HCT116 (cell line): ENCODE results near the gene AQP7.

Experiments
- EZH2 ChIP-seq: fragments of 200-600 bp; sonication (generic); IDR thresholded peaks from 2 replicates; pipeline ENCODE4 v1.6.1; 2017; ENCODE audit warnings: antibody characterized with exemption, mixed run types
- POLR2A ChIP-seq: IDR thresholded peaks from 2 replicates; pipeline ENCODE4 v1.7.0; 2011; ENCODE audit warnings: borderline replicate concordance; ENCODE audit not compliant: insufficient read depth, insufficient read length; ENCODE audit errors: extremely low read depth
- POLR2AphosphoS5 ChIP-seq: IDR thresholded peaks from 2 replicates; pipeline ENCODE4 v1.6.1; 2011; ENCODE audit warnings: mild to moderate bottlenecking, low read depth, low read length, moderate library complexity
- SIN3A ChIP-seq: IDR thresholded peaks from 2 replicates; pipeline ENCODE4 v1.6.1; 2012; ENCODE audit warnings: low read depth
- SP1 ChIP-seq: IDR thresholded peaks from 2 replicates; pipeline ENCODE4 v1.6.1; 2012; ENCODE audit warnings: low read depth
- YY1 ChIP-seq: IDR thresholded peaks from 2 replicates; pipeline ENCODE4 v1.6.1; 2011; ENCODE audit warnings: low read length, low read depth, moderate library complexity, mild to moderate bottlenecking; ENCODE audit not compliant: insufficient replicate concordance; ENCODE audit errors: extremely low read depth
- ZNF274 ChIP-seq: fragments of 200-500 bp; sonication (Bioruptor generic); IDR thresholded peaks from 2 replicates; pipeline ENCODE4 v1.6.1; 2014; ENCODE audit warnings: mild to moderate bottlenecking, low read depth, low read length, inconsistent platforms
- TF ChIP-seq, protein P1 (sequence below), 3 experiments: fragments of 200-600 bp in 1 of 3; sonication (generic) in 1 of 3; IDR thresholded peaks in 2 of 3; conservative IDR thresholded peaks in 1 of 3; 2 replicates each; pipeline ENCODE4 v1.5.1; 2012 to 2017; ENCODE audit warnings: low read depth in 2 of 3, low read length in 2 of 3, antibody characterized with exemption in 1 of 3, borderline replicate concordance in 1 of 3, control low read depth in 1 of 3, mild to moderate bottlenecking in 1 of 3, mixed read lengths in 1 of 3, mixed run types in 1 of 3, moderate library complexity in 1 of 3; ENCODE audit not compliant: insufficient read depth in 1 of 3

DNA sequence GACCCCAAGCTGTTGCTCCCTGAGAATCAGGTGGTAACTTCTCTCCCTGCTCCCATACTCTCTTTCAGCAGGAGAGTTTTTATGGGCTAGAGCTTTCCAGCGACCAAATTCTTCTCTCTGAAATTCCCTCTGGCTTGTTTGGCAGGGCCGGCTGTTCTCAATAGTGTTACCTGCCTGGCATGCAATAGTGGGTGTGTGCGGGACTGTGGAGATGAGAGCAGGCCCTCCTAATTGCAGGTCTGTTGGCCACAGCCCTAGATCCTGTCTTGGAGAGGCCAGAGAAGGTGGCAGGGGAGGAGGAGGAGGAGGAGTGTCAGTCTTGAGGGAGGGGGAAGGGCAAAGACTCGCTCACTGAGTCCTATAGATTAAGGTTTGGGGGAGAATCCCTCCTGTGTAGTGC is 29.5 kb downstream of the AQP7 start:
- TF ChIP-seq, protein P1, sequence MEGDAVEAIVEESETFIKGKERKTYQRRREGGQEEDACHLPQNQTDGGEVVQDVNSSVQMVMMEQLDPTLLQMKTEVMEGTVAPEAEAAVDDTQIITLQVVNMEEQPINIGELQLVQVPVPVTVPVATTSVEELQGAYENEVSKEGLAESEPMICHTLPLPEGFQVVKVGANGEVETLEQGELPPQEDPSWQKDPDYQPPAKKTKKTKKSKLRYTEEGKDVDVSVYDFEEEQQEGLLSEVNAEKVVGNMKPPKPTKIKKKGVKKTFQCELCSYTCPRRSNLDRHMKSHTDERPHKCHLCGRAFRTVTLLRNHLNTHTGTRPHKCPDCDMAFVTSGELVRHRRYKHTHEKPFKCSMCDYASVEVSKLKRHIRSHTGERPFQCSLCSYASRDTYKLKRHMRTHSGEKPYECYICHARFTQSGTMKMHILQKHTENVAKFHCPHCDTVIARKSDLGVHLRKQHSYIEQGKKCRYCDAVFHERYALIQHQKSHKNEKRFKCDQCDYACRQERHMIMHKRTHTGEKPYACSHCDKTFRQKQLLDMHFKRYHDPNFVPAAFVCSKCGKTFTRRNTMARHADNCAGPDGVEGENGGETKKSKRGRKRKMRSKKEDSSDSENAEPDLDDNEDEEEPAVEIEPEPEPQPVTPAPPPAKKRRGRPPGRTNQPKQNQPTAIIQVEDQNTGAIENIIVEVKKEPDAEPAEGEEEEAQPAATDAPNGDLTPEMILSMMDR (IDR thresholded peaks at IDR 0.05 in 2 of 3, conservative IDR thresholded peaks at IDR 0.05 in 1 of 3; ENCODE audit: borderline replicate concordance in 1 of 3, insufficient read depth in 1 of 3, low read depth in 2 of 3, low read length in 2 of 3), result no peak
- TF ChIP-seq POLR2A (no peak), SIN3A (no peak), SP1 (no peak), YY1 (no peak), POLR2AphosphoS5 (no peak), ZNF274 (no peak), EZH2 (no peak)
